Stimulated activated CD4-positive, alpha-beta T cell treated with anti-CD3 and anti-CD28 coated beads, Interleukin-12 subunit alpha, Interleukin-12 subunit beta, amount 100 ng/mL, for 24 hours (primary cell): ENCODE data around the gene RPS6KB1.
"Not testable (repeated sequence)": the region's sequence is repeated elsewhere in the genome, so short reads cannot be mapped to it uniquely, and the experiment has no call there.

Source experiments
- DNase-seq, 2 experiments: peaks; one replicate each; pipeline ENCODE4 v3.0.0-alpha.2; 2020; ENCODE audit warnings: low read depth in 2 of 2

RPS6KB1 gene

GRCh38 chr17:59946433-59946832 is 53.5 kb downstream of the RPS6KB1 start:
- not testable (repeated sequence) for DNase-seq

- DNase-seq: not testable (repeated sequence)
These were observed 54.4 kb downstream of the RPS6KB1 start for GRCh38 chr17:59947310-59947709.

- DNase-seq: no peak
These were observed 57.1 kb downstream of the RPS6KB1 start for GRCh38 chr17:59950049-59950448.

- no peak for DNase-seq
These were observed 61.9 kb downstream of the RPS6KB1 start for GRCh38 chr17:59954856-59955255.

GRCh38 chr17:59959574-59959973 is 66.7 kb downstream of the RPS6KB1 start:
- not testable (repeated sequence) for DNase-seq

- no peak for DNase-seq
These were observed 69.9 kb downstream of the RPS6KB1 start for GRCh38 chr17:59962739-59963318.

GRCh38 chr17:59963738-59964481 is 71.0 kb downstream of the RPS6KB1 start:
- peak; percentile 20 to 47 for DNase-seq

- peak; percentile 80 to 92 for DNase-seq
These were observed 71.8 kb downstream of the RPS6KB1 start, which contains the start of gene RNFT1 for GRCh38 chr17:59964482-59965328. RNFT1 (minus strand) TSS chr17:59964740; CDS start chr17:59964663, 77 bp downstream.

GRCh38 chr17:59971771-59972170 is 78.8 kb downstream of the RPS6KB1 start:
- not testable (repeated sequence) for DNase-seq

GRCh38 chr17:59972778-59973177 is 79.9 kb downstream of the RPS6KB1 start:
- no peak for DNase-seq

- DNase-seq: not testable (repeated sequence)
These were observed 80.6 kb downstream of the RPS6KB1 start for GRCh38 chr17:59973483-59973882.

- DNase-seq: not testable (repeated sequence)
These were observed 82.2 kb downstream of the RPS6KB1 start for GRCh38 chr17:59975166-59975565.

GRCh38 chr17:59996608-59997007 is 103.7 kb downstream of the RPS6KB1 start:
- DNase-seq: not testable (repeated sequence)
